Measurements from ENCODE around the gene AUNIP.

AUNIP gene

DNA sequence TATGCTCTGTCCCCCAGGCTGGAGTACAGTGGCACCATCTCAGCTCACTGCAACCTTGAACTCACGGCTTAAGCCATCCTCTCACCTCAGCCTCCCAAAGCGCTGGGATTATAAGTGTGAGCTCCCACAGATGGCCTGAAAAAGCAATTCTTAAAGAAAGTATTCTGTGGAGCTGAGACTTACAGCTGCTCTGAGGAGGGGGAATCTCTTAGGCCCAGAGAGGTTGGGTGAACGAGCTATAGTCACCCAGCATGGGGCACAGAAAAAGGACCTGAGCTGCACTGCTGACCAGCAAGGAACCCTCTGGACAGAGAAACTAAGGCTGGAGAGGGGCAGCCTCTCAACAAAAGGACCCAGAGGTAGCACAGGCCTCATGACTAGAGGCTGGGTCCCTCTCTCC, 15.0 kb upstream of the AUNIP start:
- Histone ChIP-seq H3K79me2 (ENCODE audit: insufficient read depth, low read length) (no peaks in the 10 kb centered on the region), H4K20me1 (ENCODE audit: insufficient read depth, low read length) (no peaks in the 10 kb centered on the region), H3K9ac (ENCODE audit: low read length) (no peak overlapping the region), H3K36me3 (ENCODE audit: insufficient read depth, low read length) (no peaks in the 10 kb centered on the region), H3K27me3 (ENCODE audit: insufficient read depth, low read length) (no peaks in the 10 kb centered on the region), H3K4me2 (ENCODE audit: low read length) (peak overlapping the region; percentile 80), H3K4me3 (ENCODE audit: low read depth, low read length, poor library complexity, severe bottlenecking) (no peak overlapping the region), H3K9me2 (ENCODE audit: low read depth, low read length) (no peaks in the 10 kb centered on the region), H3F3A (ENCODE audit: insufficient read depth, low read length) (no peaks in the 10 kb centered on the region), H3K27ac (ENCODE audit: low read depth, low read length, poor library complexity, severe bottlenecking) (no peak overlapping the region), H2AFZ (ENCODE audit: low read length) (no peak overlapping the region), H3K9me3 (ENCODE audit: low read length) (no peaks in the 10 kb centered on the region), H3K4me1 (ENCODE audit: insufficient read depth, low read length, severe bottlenecking) (peaks cover 24% of the 10 kb centered on the region)
- TF ChIP-seq EZH2 (IDR thresholded peaks at IDR 0.05; ENCODE audit: borderline replicate concordance, low read length): no peak
- TF ChIP-seq, protein P1, sequence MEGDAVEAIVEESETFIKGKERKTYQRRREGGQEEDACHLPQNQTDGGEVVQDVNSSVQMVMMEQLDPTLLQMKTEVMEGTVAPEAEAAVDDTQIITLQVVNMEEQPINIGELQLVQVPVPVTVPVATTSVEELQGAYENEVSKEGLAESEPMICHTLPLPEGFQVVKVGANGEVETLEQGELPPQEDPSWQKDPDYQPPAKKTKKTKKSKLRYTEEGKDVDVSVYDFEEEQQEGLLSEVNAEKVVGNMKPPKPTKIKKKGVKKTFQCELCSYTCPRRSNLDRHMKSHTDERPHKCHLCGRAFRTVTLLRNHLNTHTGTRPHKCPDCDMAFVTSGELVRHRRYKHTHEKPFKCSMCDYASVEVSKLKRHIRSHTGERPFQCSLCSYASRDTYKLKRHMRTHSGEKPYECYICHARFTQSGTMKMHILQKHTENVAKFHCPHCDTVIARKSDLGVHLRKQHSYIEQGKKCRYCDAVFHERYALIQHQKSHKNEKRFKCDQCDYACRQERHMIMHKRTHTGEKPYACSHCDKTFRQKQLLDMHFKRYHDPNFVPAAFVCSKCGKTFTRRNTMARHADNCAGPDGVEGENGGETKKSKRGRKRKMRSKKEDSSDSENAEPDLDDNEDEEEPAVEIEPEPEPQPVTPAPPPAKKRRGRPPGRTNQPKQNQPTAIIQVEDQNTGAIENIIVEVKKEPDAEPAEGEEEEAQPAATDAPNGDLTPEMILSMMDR (IDR thresholded peaks at IDR 0.05; ENCODE audit: low read length): no peak

DNA sequence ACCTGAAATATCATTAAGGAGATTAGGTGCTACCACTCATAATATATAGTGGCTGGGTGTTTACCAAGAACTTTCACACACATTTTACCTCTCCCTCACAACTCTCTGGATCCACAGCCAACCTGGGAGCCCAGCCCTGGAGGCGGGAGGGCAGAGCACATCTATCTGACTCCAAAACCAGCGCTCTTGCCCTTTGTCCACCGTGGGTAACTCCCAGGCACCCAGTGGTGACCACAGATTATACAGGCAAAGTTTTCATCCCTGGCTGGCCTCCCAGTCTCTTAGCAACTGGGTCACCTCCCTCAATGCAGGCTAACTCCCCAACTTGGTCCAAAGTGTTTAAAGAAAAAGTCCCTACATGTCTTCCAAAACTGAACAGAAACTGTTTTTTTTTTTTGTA, 13.9 kb upstream of the AUNIP start:
- Histone ChIP-seq H3K9ac (ENCODE audit: low read length) (no peak overlapping the region), H4K20me1 (ENCODE audit: insufficient read depth, low read length) (no peaks in the 10 kb centered on the region), H3K36me3 (ENCODE audit: insufficient read depth, low read length) (no peaks in the 10 kb centered on the region), H3K4me3 (ENCODE audit: low read depth, low read length, poor library complexity, severe bottlenecking) (no peak overlapping the region), H3F3A (ENCODE audit: insufficient read depth, low read length) (no peaks in the 10 kb centered on the region), H3K27ac (ENCODE audit: low read depth, low read length, poor library complexity, severe bottlenecking) (no peak overlapping the region), H3K4me1 (ENCODE audit: insufficient read depth, low read length, severe bottlenecking) (peaks cover 24% of the 10 kb centered on the region), H3K4me2 (ENCODE audit: low read length) (no peak overlapping the region), H3K9me3 (ENCODE audit: low read length) (no peaks in the 10 kb centered on the region), H2AFZ (ENCODE audit: low read length) (no peak overlapping the region), H3K9me2 (ENCODE audit: low read depth, low read length) (no peaks in the 10 kb centered on the region), H3K27me3 (ENCODE audit: insufficient read depth, low read length) (no peaks in the 10 kb centered on the region), H3K79me2 (ENCODE audit: insufficient read depth, low read length) (no peaks in the 10 kb centered on the region)
- TF ChIP-seq, protein P1 (IDR thresholded peaks at IDR 0.05; ENCODE audit: low read length): no peak
- no peak for TF ChIP-seq EZH2 (IDR thresholded peaks at IDR 0.05; ENCODE audit: borderline replicate concordance, low read length)

DNA sequence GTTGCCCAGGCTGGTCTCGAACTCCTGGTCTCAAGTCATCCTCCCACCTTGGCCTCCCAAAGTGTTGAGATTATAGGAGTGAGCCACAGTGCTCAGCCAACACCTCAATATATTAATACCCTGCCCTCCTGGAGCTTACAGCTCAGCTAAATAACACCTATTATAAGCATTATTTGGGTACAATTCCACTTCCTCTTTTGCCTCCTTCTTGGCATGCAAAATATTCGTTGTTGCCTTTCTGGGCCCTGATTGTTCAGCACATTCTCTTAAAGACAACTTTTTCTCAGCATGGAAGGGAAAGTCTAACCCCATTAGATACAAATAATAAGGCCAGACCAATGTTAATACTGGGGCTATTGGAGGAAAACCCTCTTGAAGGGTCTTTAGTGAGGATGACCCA, 13.5 kb upstream of the AUNIP start:
- H3K9me2 ChIP-seq (ENCODE audit: low read depth, low read length): no peaks in the 10 kb centered on the region
- H3K9ac ChIP-seq (ENCODE audit: low read length): no peak overlapping the region
- H3K27ac ChIP-seq (ENCODE audit: low read depth, low read length, poor library complexity, severe bottlenecking): no peak overlapping the region
- no peaks in the 10 kb centered on the region for H3K79me2 ChIP-seq (ENCODE audit: insufficient read depth, low read length)
- no peaks in the 10 kb centered on the region for H3K9me3 ChIP-seq (ENCODE audit: low read length)
- no peaks in the 10 kb centered on the region for H4K20me1 ChIP-seq (ENCODE audit: insufficient read depth, low read length)
- H3K4me3 ChIP-seq (ENCODE audit: low read depth, low read length, poor library complexity, severe bottlenecking): no peak overlapping the region
- peaks cover 24% of the 10 kb centered on the region for H3K4me1 ChIP-seq (ENCODE audit: insufficient read depth, low read length, severe bottlenecking)
- no peaks in the 10 kb centered on the region for H3K27me3 ChIP-seq (ENCODE audit: insufficient read depth, low read length)
- H3F3A ChIP-seq (ENCODE audit: insufficient read depth, low read length): no peaks in the 10 kb centered on the region
- no peak overlapping the region for H2AFZ ChIP-seq (ENCODE audit: low read length)
- H3K4me2 ChIP-seq (ENCODE audit: low read length): no peak overlapping the region
- no peaks in the 10 kb centered on the region for H3K36me3 ChIP-seq (ENCODE audit: insufficient read depth, low read length)
- TF ChIP-seq, protein P1 (IDR thresholded peaks at IDR 0.05; ENCODE audit: low read length): no peak
- no peak for TF ChIP-seq EZH2 (IDR thresholded peaks at IDR 0.05; ENCODE audit: borderline replicate concordance, low read length)
